ENCODE data around the gene SCT.
"Not testable (repeated sequence)": the region's sequence is repeated elsewhere in the genome, so short reads cannot be mapped to it uniquely, and the experiment has no call there.

DNA sequence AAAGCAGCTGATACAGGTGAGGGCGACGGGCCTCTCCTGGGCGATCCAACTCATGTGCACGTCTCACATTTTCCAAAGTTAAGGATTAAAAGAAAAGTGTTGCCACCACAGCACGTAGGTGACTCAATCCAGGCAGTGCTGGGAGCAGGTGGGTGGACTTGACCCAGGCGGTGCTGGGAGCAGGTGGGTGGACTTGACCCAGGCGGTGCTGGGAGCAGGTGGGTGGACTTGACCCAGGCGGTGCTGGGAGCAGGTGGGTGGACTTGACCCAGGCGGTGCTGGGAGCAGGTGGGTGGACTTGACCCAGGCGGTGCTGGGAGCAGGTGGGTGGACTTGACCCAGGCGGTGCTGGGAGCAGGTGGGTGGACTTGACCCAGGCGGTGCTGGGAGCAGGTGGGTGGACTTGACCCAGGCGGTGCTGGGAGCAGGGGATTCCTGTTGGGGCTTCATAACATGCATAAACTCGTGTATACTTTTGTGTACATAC is 20.7 kb upstream of the SCT start:
- TF ChIP-seq, protein P1, sequence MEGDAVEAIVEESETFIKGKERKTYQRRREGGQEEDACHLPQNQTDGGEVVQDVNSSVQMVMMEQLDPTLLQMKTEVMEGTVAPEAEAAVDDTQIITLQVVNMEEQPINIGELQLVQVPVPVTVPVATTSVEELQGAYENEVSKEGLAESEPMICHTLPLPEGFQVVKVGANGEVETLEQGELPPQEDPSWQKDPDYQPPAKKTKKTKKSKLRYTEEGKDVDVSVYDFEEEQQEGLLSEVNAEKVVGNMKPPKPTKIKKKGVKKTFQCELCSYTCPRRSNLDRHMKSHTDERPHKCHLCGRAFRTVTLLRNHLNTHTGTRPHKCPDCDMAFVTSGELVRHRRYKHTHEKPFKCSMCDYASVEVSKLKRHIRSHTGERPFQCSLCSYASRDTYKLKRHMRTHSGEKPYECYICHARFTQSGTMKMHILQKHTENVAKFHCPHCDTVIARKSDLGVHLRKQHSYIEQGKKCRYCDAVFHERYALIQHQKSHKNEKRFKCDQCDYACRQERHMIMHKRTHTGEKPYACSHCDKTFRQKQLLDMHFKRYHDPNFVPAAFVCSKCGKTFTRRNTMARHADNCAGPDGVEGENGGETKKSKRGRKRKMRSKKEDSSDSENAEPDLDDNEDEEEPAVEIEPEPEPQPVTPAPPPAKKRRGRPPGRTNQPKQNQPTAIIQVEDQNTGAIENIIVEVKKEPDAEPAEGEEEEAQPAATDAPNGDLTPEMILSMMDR (conservative IDR thresholded peaks at IDR 0.05; ENCODE audit: low read depth, low read length) = not testable (repeated sequence)
- TF ChIP-seq EZH2 (IDR thresholded peaks at IDR 0.05; ENCODE audit: borderline replicate concordance, low read depth, low read length, poor library complexity, severe bottlenecking) = not testable (repeated sequence)
